HFFc6 (cell line): ENCODE results near the gene IFNLR1. TPM values are rescaled to one million over a fixed set of nuclear protein-coding genes. Genes with fewer than 3 reads are reported as not detected.

Experiments used
- DNase-seq: peaks from one replicate; pipeline ENCODE4 v3.0.0-alpha.2; 2018
- H3K27ac Mint-ChIP-seq: 2 replicates; pipeline ENCODE4 v1.8.0; 2020; ENCODE audit warnings: mild to moderate bottlenecking, mixed read lengths
- H3K27me3 Mint-ChIP-seq: 2 replicates; pipeline ENCODE4 v1.8.0; 2021; ENCODE audit warnings: mild to moderate bottlenecking, moderate library complexity, mixed read lengths; ENCODE audit not compliant: insufficient read depth
- H3K36me3 Mint-ChIP-seq: 2 replicates; pipeline ENCODE4 v1.8.0; 2021; ENCODE audit warnings: low read depth, mixed read lengths
- H3K4me1 Mint-ChIP-seq: 2 replicates; pipeline ENCODE4 v1.8.0; 2020; ENCODE audit warnings: low read depth, mixed read lengths
- H3K4me3 Mint-ChIP-seq: 2 replicates; pipeline ENCODE4 v1.8.0; 2020; ENCODE audit warnings: mild to moderate bottlenecking, moderate library complexity, mixed read lengths
- H3K9me3 Mint-ChIP-seq: 2 replicates; pipeline ENCODE4 v1.8.0; 2020; ENCODE audit warnings: mild to moderate bottlenecking, mixed read lengths
- CTCF ChIP-seq: fragments of 200-600 bp; sonication (generic); IDR thresholded peaks from 2 replicates; pipeline ENCODE4 v1.5.0; 2021; ENCODE audit warnings: antibody characterized with exemption, mild to moderate bottlenecking
- long read RNA-seq: library from polyadenylated mRNA; unstranded; transcript quantifications from one replicate; pipeline ENCODE4 v2.0.0, GENCODE V29; 2019
- total RNA-seq, 6 experiments: library from RNA; stranded (reverse); fragmentation: NEBNext Ultra II Directional; extraction: Animal tissue kit (Norgen Biotek cat#: 25700); gene quantifications; 2 replicates in 1 of 6; 3 replicates in 5 of 6; pipeline ENCODE4 v1.2.3, GENCODE V29; 2021

IFNLR1 gene
- not detected for total RNA-seq
- long read RNA-seq: 0 reads

DNA sequence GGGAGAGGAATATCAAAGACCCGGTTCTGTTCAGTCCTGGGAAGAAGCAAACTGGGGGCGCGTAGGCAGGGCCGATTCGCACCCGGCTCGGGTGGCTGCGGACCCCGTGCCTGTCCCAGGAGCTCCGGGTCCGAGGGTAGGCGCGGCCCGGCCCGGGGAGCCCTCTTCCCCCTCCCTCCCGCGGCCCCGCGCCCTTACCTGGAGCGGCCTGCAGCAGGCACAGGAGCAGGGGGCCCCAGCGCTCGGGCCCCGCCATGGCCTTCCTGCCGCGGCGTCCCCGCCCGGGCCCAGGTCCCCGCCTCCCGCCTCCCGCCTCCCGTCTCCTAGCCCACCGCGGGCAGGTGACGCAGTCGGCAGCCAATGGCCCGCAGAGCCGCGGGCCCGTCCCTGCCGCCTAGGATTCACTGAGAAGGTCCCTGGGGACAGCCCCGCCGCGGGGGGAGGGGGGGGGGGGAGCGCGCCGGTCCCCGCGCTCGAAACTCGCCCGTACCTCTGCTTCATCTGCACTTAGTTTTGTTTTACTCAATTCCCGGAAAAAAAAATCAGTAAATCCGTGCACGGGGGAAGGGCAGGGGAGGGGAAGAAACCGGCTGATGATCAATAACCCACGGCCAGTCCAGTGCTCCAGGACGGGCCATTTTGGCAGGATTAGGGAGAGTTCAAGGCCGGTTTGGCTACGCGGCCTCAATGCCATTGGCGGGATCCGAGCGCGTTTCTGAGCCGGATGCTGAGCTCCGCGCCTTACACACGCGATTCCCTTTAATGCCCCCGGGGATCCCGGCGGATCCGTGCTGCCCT lies at the start of gene IFNLR1:
Gene IFNLR1, minus strand, starts transcription at position 297 of the 798 bp plus-strand sequence. Its CDS starts 41 bp downstream, at position 256.
- Mint-ChIP-seq H3K36me3 (no peaks in the 10 kb centered on the region; the same call in 1 of the 2 replicates), H3K27ac (no peak within 1 kb of the TSS), H3K27me3 (peaks cover 24% of the 10 kb centered on the region), H3K4me1 (peaks cover 24% of the 10 kb centered on the region), H3K4me3 (peak within 1 kb of the TSS; percentile 71), H3K9me3 (no peaks in the 10 kb centered on the region)
- TF ChIP-seq CTCF: no peak
- DNase-seq: no peak

DNA sequence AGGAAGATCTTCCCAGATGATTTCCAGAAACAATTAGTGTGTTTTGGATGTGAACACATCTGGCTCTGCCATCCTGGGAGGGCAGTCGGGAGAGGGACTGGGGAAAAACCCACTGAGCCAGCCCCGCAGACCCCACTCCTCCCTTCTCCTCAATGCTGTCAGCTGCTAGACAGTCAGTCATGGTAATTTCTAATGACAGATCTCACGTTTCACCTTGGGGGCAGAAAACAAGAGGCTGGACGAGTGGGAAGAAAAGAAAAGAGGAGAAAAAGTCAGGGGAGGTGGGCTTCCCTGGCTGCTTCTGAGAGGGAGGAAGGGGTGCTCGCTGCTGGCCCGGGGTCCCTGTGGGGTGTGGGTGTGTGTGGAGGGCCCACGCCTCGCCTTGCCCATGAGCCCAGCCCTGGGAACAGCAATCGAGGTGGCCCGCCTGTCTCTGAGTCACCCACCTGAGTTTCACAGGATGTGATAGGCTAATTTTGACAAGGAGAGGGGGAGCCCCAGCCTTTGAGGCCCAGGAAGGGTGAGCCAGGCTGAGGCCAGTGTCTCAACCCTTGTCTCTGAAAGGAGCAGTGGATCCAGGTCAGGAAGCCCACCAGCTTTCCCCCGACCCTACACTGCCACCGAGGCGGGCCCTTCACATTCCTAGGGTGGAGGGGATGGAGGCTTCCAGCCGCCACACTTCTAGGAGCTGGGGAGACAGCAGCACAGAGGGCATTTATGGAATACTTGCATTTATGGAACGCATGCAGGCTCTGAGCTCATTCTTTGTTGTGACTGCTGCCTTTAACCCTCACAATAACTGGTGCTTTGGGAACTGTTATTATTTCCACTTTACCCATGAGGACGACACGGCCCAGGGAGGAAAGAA lies 49.1 kb upstream of the IFNLR1 start:
- peaks cover 23% of the 10 kb centered on the region for H3K27me3 Mint-ChIP-seq
- peaks cover 4% of the 10 kb centered on the region; the same call in 1 of the 2 replicates for H3K9me3 Mint-ChIP-seq
- no peak for DNase-seq
- no peaks in the 10 kb centered on the region; the same call in 1 of the 2 replicates for H3K36me3 Mint-ChIP-seq
- no peak overlapping the region; the same call in 1 of the 2 replicates for H3K27ac Mint-ChIP-seq
- H3K4me3 Mint-ChIP-seq: no peak overlapping the region
- TF ChIP-seq CTCF: no peak
- H3K4me1 Mint-ChIP-seq: peaks cover 18% of the 10 kb centered on the region

DNA sequence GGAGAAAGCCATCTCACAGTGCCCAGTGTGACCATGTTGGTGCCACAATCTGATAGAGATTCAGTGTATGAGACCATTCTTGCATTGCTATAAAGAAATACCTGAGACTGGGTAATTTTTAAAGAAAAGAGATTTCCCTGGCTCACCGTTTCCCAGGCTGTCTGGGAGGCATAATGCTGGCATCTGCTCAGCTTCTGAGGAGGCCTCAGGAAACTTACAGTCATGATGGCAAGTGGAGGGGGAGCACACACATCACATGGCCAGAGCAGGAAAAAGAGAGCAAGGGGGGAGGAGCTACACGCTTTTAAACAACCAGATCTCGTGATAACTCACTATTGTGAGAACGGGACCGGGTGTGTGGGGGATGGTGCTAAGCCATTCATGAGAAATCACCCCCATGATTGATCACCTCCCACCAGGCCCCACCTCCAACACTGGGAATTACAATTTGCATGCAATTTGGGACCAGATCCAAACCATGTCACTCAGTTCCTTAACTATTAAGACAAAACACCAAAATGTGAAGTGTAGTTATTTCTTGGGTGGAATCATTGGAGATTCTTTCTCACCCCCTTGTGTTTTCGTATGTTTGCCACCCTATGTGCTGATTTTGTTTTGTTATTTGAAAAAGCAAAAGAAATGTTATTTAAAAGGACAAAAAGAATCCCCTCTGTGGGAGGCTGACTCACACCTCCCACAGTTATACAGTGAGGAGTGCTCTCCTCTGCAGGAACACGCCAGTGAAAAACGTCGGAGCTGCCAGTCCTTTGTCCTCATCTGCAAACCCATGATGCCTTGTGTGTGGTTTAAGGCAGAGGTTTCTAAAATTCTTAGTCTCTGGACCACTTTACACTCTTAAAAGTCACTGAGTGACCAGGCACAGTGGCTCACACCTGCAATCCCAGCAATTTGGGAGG lies 46.9 kb upstream of the IFNLR1 start:
- Mint-ChIP-seq H3K27ac (no peak overlapping the region), H3K36me3 (no peaks in the 10 kb centered on the region; the same call in 1 of the 2 replicates), H3K4me3 (no peak overlapping the region), H3K9me3 (peaks cover 4% of the 10 kb centered on the region; the same call in 1 of the 2 replicates), H3K4me1 (peaks cover 18% of the 10 kb centered on the region), H3K27me3 (peaks cover 19% of the 10 kb centered on the region)
- no peak for TF ChIP-seq CTCF
- no peak for DNase-seq

DNA sequence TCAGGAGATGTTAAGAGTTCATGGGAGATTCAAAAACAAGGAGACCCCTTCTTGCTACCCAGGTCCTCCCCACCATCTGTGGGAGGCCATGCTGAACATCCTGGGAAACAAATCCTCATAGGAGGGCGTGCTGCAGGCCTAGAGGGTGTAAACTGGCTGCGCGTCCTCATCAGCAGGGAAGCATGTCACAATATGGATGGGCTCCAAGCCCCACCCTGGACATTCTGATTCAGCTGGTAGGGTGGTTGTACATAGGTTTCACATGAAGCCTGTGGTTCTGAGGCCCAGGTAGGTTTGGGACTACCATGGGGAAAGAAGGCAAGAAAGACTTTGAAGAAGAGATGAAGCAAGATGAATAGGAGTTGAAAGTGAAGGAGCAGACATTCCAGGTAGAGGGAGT lies 44.6 kb upstream of the IFNLR1 start:
- Mint-ChIP-seq H3K9me3 (peaks cover 4% of the 10 kb centered on the region; the same call in 1 of the 2 replicates), H3K36me3 (no peaks in the 10 kb centered on the region; the same call in 1 of the 2 replicates), H3K27ac (no peak overlapping the region), H3K4me1 (peaks cover 13% of the 10 kb centered on the region), H3K4me3 (no peak overlapping the region), H3K27me3 (peaks cover 19% of the 10 kb centered on the region)
- DNase-seq: no peak
- no peak for TF ChIP-seq CTCF

- DNase-seq: no peak
- H3K36me3 Mint-ChIP-seq: no peaks in the 10 kb centered on the region
- no peaks in the 10 kb centered on the region for H3K4me1 Mint-ChIP-seq
- H3K27ac Mint-ChIP-seq: no peak overlapping the region
- peaks cover 36% of the 10 kb centered on the region for H3K27me3 Mint-ChIP-seq
- no peak for TF ChIP-seq CTCF
- no peaks in the 10 kb centered on the region for H3K9me3 Mint-ChIP-seq
- no peak overlapping the region for H3K4me3 Mint-ChIP-seq
Measured at GRCh38 chr1:24228311-24228710, 41.2 kb upstream of the IFNLR1 start.
